ENCODE measurements around the gene RHBDD1.

DNA sequence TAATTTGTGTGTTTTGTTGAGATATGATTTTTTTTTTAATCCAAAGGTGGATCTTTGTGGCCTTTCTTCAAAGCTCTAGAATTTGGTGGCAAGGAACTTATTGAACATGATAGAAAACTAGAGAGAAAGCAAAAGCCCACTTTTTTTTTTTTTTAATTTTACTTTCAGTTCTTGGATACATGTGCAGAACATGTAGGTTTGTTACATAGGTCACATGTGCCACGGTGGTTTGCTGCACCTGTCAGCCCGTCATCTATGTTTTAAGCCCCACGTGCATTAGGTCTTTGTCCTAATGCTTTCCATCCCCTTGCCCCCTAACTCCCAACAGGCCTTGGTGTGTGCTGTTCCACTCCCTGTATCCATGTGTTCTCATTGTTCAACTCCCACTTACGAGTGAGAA, 135.9 kb downstream of the RHBDD1 start:
- TF ChIP-seq, protein P1, sequence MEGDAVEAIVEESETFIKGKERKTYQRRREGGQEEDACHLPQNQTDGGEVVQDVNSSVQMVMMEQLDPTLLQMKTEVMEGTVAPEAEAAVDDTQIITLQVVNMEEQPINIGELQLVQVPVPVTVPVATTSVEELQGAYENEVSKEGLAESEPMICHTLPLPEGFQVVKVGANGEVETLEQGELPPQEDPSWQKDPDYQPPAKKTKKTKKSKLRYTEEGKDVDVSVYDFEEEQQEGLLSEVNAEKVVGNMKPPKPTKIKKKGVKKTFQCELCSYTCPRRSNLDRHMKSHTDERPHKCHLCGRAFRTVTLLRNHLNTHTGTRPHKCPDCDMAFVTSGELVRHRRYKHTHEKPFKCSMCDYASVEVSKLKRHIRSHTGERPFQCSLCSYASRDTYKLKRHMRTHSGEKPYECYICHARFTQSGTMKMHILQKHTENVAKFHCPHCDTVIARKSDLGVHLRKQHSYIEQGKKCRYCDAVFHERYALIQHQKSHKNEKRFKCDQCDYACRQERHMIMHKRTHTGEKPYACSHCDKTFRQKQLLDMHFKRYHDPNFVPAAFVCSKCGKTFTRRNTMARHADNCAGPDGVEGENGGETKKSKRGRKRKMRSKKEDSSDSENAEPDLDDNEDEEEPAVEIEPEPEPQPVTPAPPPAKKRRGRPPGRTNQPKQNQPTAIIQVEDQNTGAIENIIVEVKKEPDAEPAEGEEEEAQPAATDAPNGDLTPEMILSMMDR (IDR thresholded peaks at IDR 0.05) = no peak
- TF ChIP-seq POLR2A (IDR thresholded peaks at IDR 0.05) = no peak

Data from uterus (tissue), 2 donors.